Ectodermal cell (in vitro differentiated cells): ENCODE data around the gene SLC19A3.

Experiments
- H3K27ac ChIP-seq: 2 replicates; pipeline ENCODE4 v1.7.0; 2013; ENCODE audit warnings: mild to moderate bottlenecking, low read depth, low read length; ENCODE audit not compliant: insufficient read depth, poor library complexity, severe bottlenecking
- H3K27me3 ChIP-seq: 2 replicates; pipeline ENCODE4 v1.7.0; 2013; ENCODE audit warnings: mild to moderate bottlenecking, low read length; ENCODE audit not compliant: insufficient read depth, control insufficient read depth, poor library complexity, severe bottlenecking
- H3K36me3 ChIP-seq: one replicate; pipeline ENCODE4 v1.7.0; 2013; ENCODE audit warnings: low read length; ENCODE audit not compliant: control insufficient read depth, insufficient read depth
- H3K4me1 ChIP-seq: one replicate; pipeline ENCODE4 v1.7.0; 2013; ENCODE audit warnings: low read length; ENCODE audit not compliant: control insufficient read depth, insufficient read depth
- H3K4me3 ChIP-seq: 2 replicates; pipeline ENCODE4 v1.7.0; 2013; ENCODE audit warnings: low read depth, low read length, control low read depth; ENCODE audit not compliant: insufficient read depth
- H3K9me3 ChIP-seq: 2 replicates; pipeline ENCODE4 v1.7.0; 2013; ENCODE audit warnings: mild to moderate bottlenecking, low read length, moderate library complexity; ENCODE audit not compliant: control insufficient read depth
- WGBS, 2 experiments: methylation state at CpG; one replicate each; pipeline ENCODE4 v1.1.7; 2013; ENCODE audit warnings: missing lambda C conversion rate in 2 of 2; 5-methylcytosine and 5-hydroxymethylcytosine counted together

The SLC19A3 gene

GRCh38 chr2:227643990-227644551 lies 73.8 kb downstream of the SLC19A3 start:
- Histone ChIP-seq H3K36me3 (no peaks in the 10 kb centered on the region), H3K4me3 (no peak overlapping the region), H3K27ac (no peak overlapping the region), H3K4me1 (no peaks in the 10 kb centered on the region), H3K27me3 (no peaks in the 10 kb centered on the region), H3K9me3 (no peaks in the 10 kb centered on the region)
- 88 to 90% methylated on average over 5 of the region's 5 CpGs for WGBS, 2 experiments

- Histone ChIP-seq H3K36me3 (no peaks in the 10 kb centered on the region), H3K27ac (no peak overlapping the region), H3K27me3 (no peaks in the 10 kb centered on the region), H3K4me3 (no peak overlapping the region), H3K4me1 (no peaks in the 10 kb centered on the region), H3K9me3 (no peaks in the 10 kb centered on the region)
- 50% methylated on average over 2 of the region's 2 CpGs for WGBS, 2 experiments
Measured at GRCh38 chr2:227642656-227643055, 75.2 kb downstream of the SLC19A3 start.

- WGBS, 2 experiments: 96 to 97% methylated on average over 3 of the region's 3 CpGs
- Histone ChIP-seq H3K4me1 (no peaks in the 10 kb centered on the region), H3K4me3 (no peak overlapping the region), H3K9me3 (no peaks in the 10 kb centered on the region), H3K27ac (no peak overlapping the region), H3K36me3 (no peaks in the 10 kb centered on the region), H3K27me3 (no peaks in the 10 kb centered on the region)
Measured at GRCh38 chr2:227634201-227634600, 83.6 kb downstream of the SLC19A3 start.
